Measurements from ENCODE around the gene ABHD6.

DNA sequence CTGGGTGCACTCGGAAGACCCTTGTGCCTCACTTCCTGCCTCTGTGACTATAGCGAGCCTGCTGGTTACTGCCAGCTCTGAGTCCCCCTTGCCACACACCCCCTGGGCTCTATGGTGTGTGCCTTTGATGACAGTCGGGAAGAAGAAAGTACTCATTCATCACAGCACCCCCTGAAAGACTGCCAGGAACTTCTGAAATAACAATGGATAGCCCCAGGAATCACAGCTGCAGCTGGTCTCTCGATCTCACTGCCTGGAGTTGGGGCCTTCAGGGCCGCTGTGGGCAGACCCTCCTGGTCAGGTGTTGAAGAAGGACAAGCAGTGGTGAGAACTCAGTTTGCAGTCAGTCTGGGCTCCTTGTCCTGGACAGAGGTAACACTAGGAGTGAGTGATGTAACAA lies 58.7 kb downstream of the ABHD6 start:
- no peak for TF ChIP-seq POLR2A (IDR thresholded peaks at IDR 0.05)
- TF ChIP-seq, protein P1, sequence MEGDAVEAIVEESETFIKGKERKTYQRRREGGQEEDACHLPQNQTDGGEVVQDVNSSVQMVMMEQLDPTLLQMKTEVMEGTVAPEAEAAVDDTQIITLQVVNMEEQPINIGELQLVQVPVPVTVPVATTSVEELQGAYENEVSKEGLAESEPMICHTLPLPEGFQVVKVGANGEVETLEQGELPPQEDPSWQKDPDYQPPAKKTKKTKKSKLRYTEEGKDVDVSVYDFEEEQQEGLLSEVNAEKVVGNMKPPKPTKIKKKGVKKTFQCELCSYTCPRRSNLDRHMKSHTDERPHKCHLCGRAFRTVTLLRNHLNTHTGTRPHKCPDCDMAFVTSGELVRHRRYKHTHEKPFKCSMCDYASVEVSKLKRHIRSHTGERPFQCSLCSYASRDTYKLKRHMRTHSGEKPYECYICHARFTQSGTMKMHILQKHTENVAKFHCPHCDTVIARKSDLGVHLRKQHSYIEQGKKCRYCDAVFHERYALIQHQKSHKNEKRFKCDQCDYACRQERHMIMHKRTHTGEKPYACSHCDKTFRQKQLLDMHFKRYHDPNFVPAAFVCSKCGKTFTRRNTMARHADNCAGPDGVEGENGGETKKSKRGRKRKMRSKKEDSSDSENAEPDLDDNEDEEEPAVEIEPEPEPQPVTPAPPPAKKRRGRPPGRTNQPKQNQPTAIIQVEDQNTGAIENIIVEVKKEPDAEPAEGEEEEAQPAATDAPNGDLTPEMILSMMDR (IDR thresholded peaks at IDR 0.05) = no peak
